ENCODE measurements around the gene UGT1A9.

- TF ChIP-seq EZH2phosphoT487 (IDR thresholded peaks at IDR 0.05; ENCODE audit: insufficient read depth, low read depth) (no peak), EZH2 (IDR thresholded peaks at IDR 0.05; ENCODE audit: insufficient read depth, poor library complexity, severe bottlenecking) (no peak)
These were observed 145.7 kb downstream of the UGT1A9 start for GRCh38 chr2:233817361-233817911.
